ENCODE data around the gene MOB3A. TPM values are rescaled to one million over a fixed set of nuclear protein-coding genes. Genes with fewer than 3 reads are reported as not detected.

The MOB3A gene
- total RNA-seq, 1 donor from 2014 or later, result 69.2 TPM

GRCh38 chr19:2101417-2102335, 5.5 kb upstream of the MOB3A start:
- no peak for TF ChIP-seq CTCF (IDR thresholded peaks at IDR 0.05)
- intact Hi-C loops (cut with DNase I), result no loop called here
- peaks cover 3% of the 10 kb centered on the region for H3K9me3 ChIP-seq
- DNase-seq, result no peak
- no peaks in the 10 kb centered on the region for H3K27me3 ChIP-seq (ENCODE audit: low read depth)
- no peak for ATAC-seq
- H3K27ac ChIP-seq, result no peak overlapping the region
- peaks cover 9% of the 10 kb centered on the region for H3K4me1 ChIP-seq
- H3K4me3 ChIP-seq, result no peak overlapping the region
- H3K36me3 ChIP-seq, result peaks cover 66% of the 10 kb centered on the region

GRCh38 chr19:2100719-2101061, 4.6 kb upstream of the MOB3A start:
- no peak for ATAC-seq

GRCh38 chr19:2099937-2100718, 4.0 kb upstream of the MOB3A start:
- no peak for ATAC-seq
- no peak for DNase-seq
- TF ChIP-seq CTCF (IDR thresholded peaks at IDR 0.05), result no peak
- no peak overlapping the region for H3K4me3 ChIP-seq
- no peak overlapping the region for H3K27ac ChIP-seq
- H3K9me3 ChIP-seq, result no peaks in the 10 kb centered on the region
- peaks cover 14% of the 10 kb centered on the region for H3K4me1 ChIP-seq
- H3K27me3 ChIP-seq (ENCODE audit: low read depth), result no peaks in the 10 kb centered on the region
- peaks cover 51% of the 10 kb centered on the region for H3K36me3 ChIP-seq
- intact Hi-C loops (cut with DNase I), result no loop called here

More at GRCh38 chr19:2100719-2101061, 4.6 kb upstream of the MOB3A start:
- peaks cover 9% of the 10 kb centered on the region for H3K4me1 ChIP-seq
- H3K9me3 ChIP-seq, result peaks cover 3% of the 10 kb centered on the region
- no peak overlapping the region for H3K4me3 ChIP-seq
- no peak overlapping the region for H3K27ac ChIP-seq
- no peak for TF ChIP-seq CTCF (IDR thresholded peaks at IDR 0.05)
- H3K27me3 ChIP-seq (ENCODE audit: low read depth), result no peaks in the 10 kb centered on the region
- DNase-seq, result no peak
- intact Hi-C loops (cut with DNase I), result no loop called here
- H3K36me3 ChIP-seq, result peaks cover 56% of the 10 kb centered on the region

GRCh38 chr19:2099054-2099501, 3.0 kb upstream of the MOB3A start:
- no peak for ATAC-seq
- intact Hi-C loops (cut with DNase I), result no loop called here
- Histone ChIP-seq H3K27ac (no peak overlapping the region), H3K4me3 (no peak overlapping the region), H3K36me3 (peaks cover 46% of the 10 kb centered on the region), H3K27me3 (ENCODE audit: low read depth) (no peaks in the 10 kb centered on the region), H3K9me3 (no peaks in the 10 kb centered on the region), H3K4me1 (peaks cover 25% of the 10 kb centered on the region)
- DNase-seq, result no peak
- TF ChIP-seq CTCF (IDR thresholded peaks at IDR 0.05), result no peak

- TF ChIP-seq CTCF (IDR thresholded peaks at IDR 0.05), result no peak
- H3K36me3 ChIP-seq, result peaks cover 48% of the 10 kb centered on the region
- ATAC-seq, result no peak
- intact Hi-C loops (cut with DNase I), result no loop called here
- no peak overlapping the region for H3K27ac ChIP-seq
- no peak overlapping the region for H3K4me3 ChIP-seq
- no peaks in the 10 kb centered on the region for H3K27me3 ChIP-seq (ENCODE audit: low read depth)
- no peaks in the 10 kb centered on the region for H3K9me3 ChIP-seq
- DNase-seq, result no peak
- H3K4me1 ChIP-seq, result peaks cover 37% of the 10 kb centered on the region
Observed at GRCh38 chr19:2097886-2098327, 1.8 kb upstream of the MOB3A start.
